22Rv1 (cell line): ENCODE measurements around the gene DDX41.

Source experiments
- H3K27ac ChIP-seq: fragments of 450-650 bp; 2 replicates; pipeline ENCODE4 v1.5.1; 2017
- CTCF ChIP-seq: fragments of 450-650 bp; IDR thresholded peaks from 2 replicates; pipeline ENCODE4 v1.5.1; 2017; ENCODE audit warnings: mild to moderate bottlenecking
- ZFX ChIP-seq: fragments of 450-650 bp; IDR thresholded peaks from 2 replicates; pipeline ENCODE4 v1.6.1; 2017; ENCODE audit warnings: antibody characterized with exemption, borderline replicate concordance

DDX41 gene

GRCh38 chr5:177471610-177472356, 45.0 kb downstream of the DDX41 start:
- peak overlapping the region; percentile 64; the same call in 1 of the 2 replicates for H3K27ac ChIP-seq

GRCh38 chr5:177470759-177471536, 45.8 kb downstream of the DDX41 start:
- H3K27ac ChIP-seq, result no peak overlapping the region
- TF ChIP-seq ZFX, result no peak
- TF ChIP-seq CTCF, result no peak

More at GRCh38 chr5:177471610-177472356, 45.0 kb downstream of the DDX41 start:
- no peak for TF ChIP-seq CTCF
- TF ChIP-seq ZFX, result no peak

GRCh38 chr5:177469750-177470525, 46.8 kb downstream of the DDX41 start:
- TF ChIP-seq CTCF (no peak), ZFX (no peak)
- H3K27ac ChIP-seq, result no peak overlapping the region

- H3K27ac ChIP-seq, result no peak overlapping the region
- no peak for TF ChIP-seq ZFX
- TF ChIP-seq CTCF, result no peak
Measured at GRCh38 chr5:177468685-177469628, 47.8 kb downstream of the DDX41 start.

GRCh38 chr5:177468329-177468684, 48.5 kb downstream of the DDX41 start:
- no peak overlapping the region for H3K27ac ChIP-seq
- no peak for TF ChIP-seq CTCF
- no peak for TF ChIP-seq ZFX

- no peak for TF ChIP-seq CTCF
Measured at GRCh38 chr5:177467436-177467835, 49.3 kb downstream of the DDX41 start.

More at GRCh38 chr5:177467436-177467835, 49.3 kb downstream of the DDX41 start:
- no peak overlapping the region for H3K27ac ChIP-seq
